IPS-18a (cell line): Measurements from ENCODE around the gene IL6R.

Source experiments
- H3K27ac ChIP-seq: one replicate; pipeline ENCODE4 v1.5.1; 2013; ENCODE audit warnings: low read length
- H3K27me3 ChIP-seq: one replicate; pipeline ENCODE4 v1.6.1; 2013; ENCODE audit warnings: mild to moderate bottlenecking, low read length; ENCODE audit not compliant: control insufficient read depth, insufficient read depth
- H3K36me3 ChIP-seq: one replicate; pipeline ENCODE4 v1.6.1; 2013; ENCODE audit warnings: low read depth, low read length; ENCODE audit not compliant: control insufficient read depth
- H3K4me1 ChIP-seq: one replicate; pipeline ENCODE4 v1.6.1; 2013; ENCODE audit warnings: low read depth, low read length; ENCODE audit not compliant: control insufficient read depth
- H3K4me3 ChIP-seq: one replicate; pipeline ENCODE4 v1.5.1; 2013; ENCODE audit warnings: low read length
- H3K9ac ChIP-seq: one replicate; pipeline ENCODE4 v1.6.1; 2013; ENCODE audit warnings: mild to moderate bottlenecking, low read length, moderate library complexity
- H3K9me3 ChIP-seq: one replicate; pipeline ENCODE4 v1.6.1; 2013; ENCODE audit warnings: low read depth, low read length; ENCODE audit not compliant: control insufficient read depth

The IL6R gene

GRCh38 chr1:154466206-154466605 is 61.1 kb downstream of the IL6R start:
- no peak overlapping the region for H3K9ac ChIP-seq
- no peaks in the 10 kb centered on the region for H3K9me3 ChIP-seq
- H3K27ac ChIP-seq = no peak overlapping the region
- no peaks in the 10 kb centered on the region for H3K27me3 ChIP-seq
- no peak overlapping the region for H3K4me3 ChIP-seq
- H3K36me3 ChIP-seq = no peaks in the 10 kb centered on the region
- H3K4me1 ChIP-seq = peaks cover 9% of the 10 kb centered on the region

- Histone ChIP-seq H3K9ac (no peak overlapping the region), H3K4me3 (no peak overlapping the region), H3K4me1 (peaks cover 9% of the 10 kb centered on the region), H3K36me3 (no peaks in the 10 kb centered on the region), H3K9me3 (no peaks in the 10 kb centered on the region), H3K27ac (no peak overlapping the region), H3K27me3 (no peaks in the 10 kb centered on the region)
Observed at GRCh38 chr1:154466921-154467417, 61.8 kb downstream of the IL6R start.

- Histone ChIP-seq H3K9ac (no peak overlapping the region), H3K4me1 (peaks cover 9% of the 10 kb centered on the region), H3K27ac (no peak overlapping the region)
Observed at GRCh38 chr1:154467434-154468102, 62.4 kb downstream of the IL6R start.

GRCh38 chr1:154468535-154469250 is 63.5 kb downstream of the IL6R start:
- H3K4me1 ChIP-seq = peaks cover 4% of the 10 kb centered on the region
- no peaks in the 10 kb centered on the region for H3K27me3 ChIP-seq
- no peaks in the 10 kb centered on the region for H3K9me3 ChIP-seq
- H3K27ac ChIP-seq = no peak overlapping the region
- H3K4me3 ChIP-seq = no peak overlapping the region
- no peaks in the 10 kb centered on the region for H3K36me3 ChIP-seq
- H3K9ac ChIP-seq = no peak overlapping the region

More at GRCh38 chr1:154467434-154468102, 62.4 kb downstream of the IL6R start:
- Histone ChIP-seq H3K27me3 (no peaks in the 10 kb centered on the region), H3K9me3 (no peaks in the 10 kb centered on the region), H3K36me3 (no peaks in the 10 kb centered on the region), H3K4me3 (no peak overlapping the region)

GRCh38 chr1:154469844-154470560 is 64.9 kb downstream of the IL6R start:
- Histone ChIP-seq H3K9ac (no peak overlapping the region), H3K36me3 (no peaks in the 10 kb centered on the region), H3K4me1 (peaks cover 4% of the 10 kb centered on the region), H3K4me3 (no peak overlapping the region), H3K27ac (no peak overlapping the region), H3K9me3 (no peaks in the 10 kb centered on the region), H3K27me3 (no peaks in the 10 kb centered on the region)

- Histone ChIP-seq H3K9me3 (no peaks in the 10 kb centered on the region), H3K9ac (no peak overlapping the region), H3K27me3 (no peaks in the 10 kb centered on the region), H3K4me3 (no peak overlapping the region), H3K4me1 (peaks cover 1% of the 10 kb centered on the region), H3K36me3 (no peaks in the 10 kb centered on the region), H3K27ac (no peak overlapping the region)
Observed at GRCh38 chr1:154471304-154471703, 66.2 kb downstream of the IL6R start.

GRCh38 chr1:154474802-154475201 is 69.7 kb downstream of the IL6R start:
- H3K9ac ChIP-seq = no peak overlapping the region
- H3K4me1 ChIP-seq = no peaks in the 10 kb centered on the region
- H3K27ac ChIP-seq = no peak overlapping the region
- H3K9me3 ChIP-seq = no peaks in the 10 kb centered on the region
- H3K4me3 ChIP-seq = no peak overlapping the region
- H3K27me3 ChIP-seq = no peaks in the 10 kb centered on the region
- H3K36me3 ChIP-seq = no peaks in the 10 kb centered on the region

- Histone ChIP-seq H3K27ac (no peak overlapping the region), H3K9me3 (no peaks in the 10 kb centered on the region), H3K9ac (no peak overlapping the region), H3K4me3 (no peak overlapping the region), H3K27me3 (no peaks in the 10 kb centered on the region), H3K4me1 (no peaks in the 10 kb centered on the region), H3K36me3 (no peaks in the 10 kb centered on the region)
Observed at GRCh38 chr1:154476791-154477190, 71.6 kb downstream of the IL6R start.

- Histone ChIP-seq H3K36me3 (no peaks in the 10 kb centered on the region), H3K4me1 (no peaks in the 10 kb centered on the region), H3K9ac (no peak overlapping the region), H3K4me3 (no peak overlapping the region), H3K27me3 (no peaks in the 10 kb centered on the region), H3K27ac (no peak overlapping the region), H3K9me3 (no peaks in the 10 kb centered on the region)
Observed at GRCh38 chr1:154478013-154478412, 72.9 kb downstream of the IL6R start.

- no peak overlapping the region for H3K27ac ChIP-seq
Observed at GRCh38 chr1:154478639-154479038, 73.5 kb downstream of the IL6R start.

GRCh38 chr1:154479764-154480421 is 74.8 kb downstream of the IL6R start:
- Histone ChIP-seq H3K9me3 (no peaks in the 10 kb centered on the region), H3K4me1 (no peaks in the 10 kb centered on the region), H3K4me3 (no peak overlapping the region), H3K27ac (no peak overlapping the region), H3K9ac (no peak overlapping the region), H3K27me3 (no peaks in the 10 kb centered on the region), H3K36me3 (no peaks in the 10 kb centered on the region)

More at GRCh38 chr1:154478639-154479038, 73.5 kb downstream of the IL6R start:
- H3K9ac ChIP-seq = no peak overlapping the region
- H3K4me1 ChIP-seq = no peaks in the 10 kb centered on the region
- no peaks in the 10 kb centered on the region for H3K27me3 ChIP-seq
- H3K9me3 ChIP-seq = no peaks in the 10 kb centered on the region
- no peak overlapping the region for H3K4me3 ChIP-seq
- H3K36me3 ChIP-seq = no peaks in the 10 kb centered on the region
